Measurements from ENCODE around the gene DND1. TPM values are rescaled to one million over a fixed set of nuclear protein-coding genes. Genes with fewer than 3 reads are reported as not detected.
"Not testable (repeated sequence)": the region's sequence is repeated elsewhere in the genome, so short reads cannot be mapped to it uniquely, and the experiment has no call there.

Gene DND1
- polyA plus RNA-seq, 10 donors, result 0.16 to 0.92 (median 0.24) TPM; not detected in 7

DNA sequence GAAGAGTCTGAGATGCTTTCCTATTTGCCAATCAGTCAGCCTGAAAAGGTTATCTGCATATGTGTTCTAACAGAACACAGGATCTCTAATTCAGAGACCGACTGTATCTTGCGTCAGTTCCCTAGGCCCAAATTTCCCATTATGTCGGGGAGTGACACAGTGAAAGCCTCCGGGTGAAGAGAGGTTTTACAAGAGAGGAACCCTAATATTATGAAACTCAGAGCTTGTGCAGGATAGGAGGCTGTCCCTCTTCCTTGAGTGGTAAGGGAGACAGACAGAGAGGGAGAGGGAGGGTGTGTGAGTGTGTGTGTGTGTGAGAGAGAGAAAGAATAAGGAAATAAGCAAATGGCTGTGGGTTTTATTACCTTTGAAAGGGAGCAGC lies 42.3 kb downstream of the DND1 start:
- no peak for DNase-seq

DNA sequence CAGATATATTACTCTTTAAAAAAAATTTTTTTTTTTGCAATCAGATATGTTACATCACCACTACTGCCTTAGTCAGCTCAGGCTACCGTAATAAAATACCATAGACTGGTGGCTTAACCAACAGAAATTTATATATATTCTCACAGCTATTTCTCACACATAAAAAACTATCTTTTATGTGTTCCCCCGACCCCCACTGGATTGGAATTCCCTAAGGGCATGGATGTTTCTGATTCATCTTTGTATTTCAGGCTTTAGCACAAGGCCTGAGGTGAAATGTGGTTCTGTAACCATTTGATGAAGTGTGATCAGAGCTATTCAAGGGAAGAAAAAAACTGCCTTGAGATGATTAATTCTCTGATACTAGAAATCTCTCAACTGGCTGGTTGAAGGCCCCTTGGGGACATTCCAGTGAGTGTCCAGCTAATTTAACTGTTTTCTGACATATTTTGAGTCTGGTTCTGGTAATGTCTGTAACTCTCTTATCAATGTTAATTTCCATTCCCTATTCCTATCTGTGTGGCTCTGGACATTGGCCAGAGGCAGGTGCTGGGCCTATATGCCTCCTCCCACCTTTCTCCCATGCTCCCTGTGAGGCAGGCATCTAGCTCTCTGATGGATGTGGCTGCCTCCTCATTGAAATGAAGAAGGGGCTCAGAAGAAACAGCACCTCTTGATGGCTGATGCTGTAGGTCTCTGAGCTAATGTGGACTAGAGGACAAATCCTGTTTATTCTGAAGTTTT lies 42.9 kb downstream of the DND1 start:
- no peak for DNase-seq

DNA sequence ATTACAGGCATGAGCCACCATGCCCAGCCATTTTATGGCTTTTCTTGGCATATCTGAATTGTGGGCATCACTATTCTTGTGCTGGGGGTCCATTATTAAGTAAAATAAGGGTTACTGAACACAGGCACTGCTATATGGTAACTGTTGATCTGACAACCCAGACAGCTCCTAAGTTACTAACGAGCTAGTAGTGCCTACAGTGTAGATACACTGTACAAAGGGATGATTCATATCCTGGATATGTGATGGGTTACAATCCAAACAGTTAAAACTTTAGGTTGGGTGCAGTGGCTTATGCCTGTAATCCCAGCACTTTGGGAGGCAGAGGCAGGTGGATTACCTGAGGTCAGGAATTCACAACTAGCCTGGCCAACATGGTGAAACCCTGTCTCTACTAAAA lies 44.7 kb downstream of the DND1 start:
- no peak for DNase-seq

DNA sequence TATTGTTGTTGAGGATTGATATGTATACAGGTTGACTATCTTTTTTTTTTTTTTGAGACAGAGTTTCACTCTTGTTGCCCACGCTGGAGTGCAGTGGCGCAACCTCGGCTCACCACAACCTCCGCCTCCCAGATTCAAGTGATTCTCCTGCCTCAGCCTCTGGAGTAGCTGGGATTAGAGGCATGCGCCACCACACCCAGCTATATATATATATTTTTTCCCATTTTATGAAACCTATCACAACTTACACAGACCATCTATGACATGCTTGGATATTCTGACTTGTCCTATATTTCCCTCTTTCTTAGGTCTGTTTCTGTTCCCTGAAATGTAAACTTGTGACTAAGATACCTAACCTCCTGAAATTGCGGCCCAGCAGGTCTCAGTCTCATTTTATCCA lies 45.4 kb downstream of the DND1 start:
- DNase-seq, result no peak

DNA sequence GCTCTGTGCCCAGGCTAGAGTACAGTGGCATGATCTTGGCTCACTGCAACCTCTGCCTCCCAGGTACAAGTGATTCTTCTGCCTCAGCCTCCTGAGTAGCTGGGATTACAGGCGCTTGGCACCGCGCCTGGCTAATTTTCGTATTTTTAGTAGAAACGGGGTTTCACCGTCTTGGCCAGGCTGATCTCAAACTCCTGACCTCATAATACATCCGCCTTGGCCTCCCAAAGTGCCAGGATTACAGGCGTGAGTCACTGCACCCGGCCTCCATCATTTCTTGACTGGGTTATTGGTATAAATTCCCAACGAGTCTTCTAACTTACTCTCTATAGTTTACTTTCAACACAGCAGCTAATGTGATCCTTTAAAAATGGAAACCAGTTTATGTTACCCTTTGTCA lies 48.5 kb downstream of the DND1 start:
- DNase-seq, result not testable (repeated sequence)

DNA sequence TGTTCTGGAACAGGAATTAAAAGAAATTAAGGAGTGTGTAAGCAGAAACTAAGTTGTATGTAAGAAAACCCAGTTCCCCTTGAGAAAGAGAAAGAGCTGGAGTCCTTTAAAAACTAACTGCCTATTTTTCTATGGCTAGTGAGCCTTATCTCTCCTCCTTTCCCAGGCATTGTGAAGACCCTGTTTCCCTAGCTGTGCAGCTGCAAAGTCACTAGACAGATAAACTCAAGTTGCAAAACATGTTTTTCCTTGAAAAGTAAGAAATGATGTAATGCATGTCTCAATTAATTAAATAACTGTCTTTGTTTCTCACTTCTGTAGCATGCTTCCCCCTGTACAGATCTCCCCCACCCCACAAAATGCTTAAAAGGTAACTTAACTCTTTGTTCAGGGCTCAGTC lies 50.3 kb downstream of the DND1 start:
- not testable (repeated sequence) for DNase-seq

DNA sequence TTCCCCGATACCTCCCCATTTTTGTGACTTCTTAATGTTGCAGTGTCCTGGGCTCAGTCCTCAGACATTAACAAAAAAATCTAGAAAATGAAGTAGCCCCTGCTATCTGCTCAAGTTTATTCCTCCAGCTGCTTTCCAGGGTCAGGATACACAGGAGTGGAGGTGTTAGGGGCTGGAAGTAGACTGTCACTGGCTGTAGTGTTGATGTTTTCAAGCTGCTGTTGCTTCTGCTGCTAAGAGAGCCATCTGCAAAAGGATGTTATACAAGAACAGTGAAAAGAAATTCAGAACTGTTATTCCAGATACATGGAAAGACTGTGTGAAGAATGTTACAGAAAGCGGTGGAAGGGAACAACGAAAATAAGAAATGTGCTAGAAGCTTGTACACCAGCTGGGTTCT lies 51.1 kb downstream of the DND1 start:
- no peak for DNase-seq

Other genes starting within 250 kb of the DND1 start
- gene EIF4EBP3, start 125.9 kb downstream of the DND1 start, polyA plus RNA-seq (ENCODE audit: insufficient read length in 10 of 10), result 10 to 100 TPM in 2 of 10 donors, 1 to 10 TPM in 8; 6.2 to 13.0 (median 8.0) TPM
- 10 to 100 TPM; 18.0 to 27.5 (median 21.6) TPM for gene SRA1, start 116.1 kb downstream of the DND1 start, polyA plus RNA-seq (ENCODE audit: insufficient read length in 10 of 10)
- gene APBB3, start 109.0 kb downstream of the DND1 start, polyA plus RNA-seq (ENCODE audit: insufficient read length in 10 of 10), result 10 to 100 TPM; 14.4 to 43.7 (median 20.7) TPM
- 10 to 100 TPM; 52.1 to 67.8 (median 54.6) TPM for gene SLC35A4, start 108.7 kb downstream of the DND1 start, polyA plus RNA-seq (ENCODE audit: insufficient read length in 10 of 10)
- gene CD14, start 40.4 kb downstream of the DND1 start, polyA plus RNA-seq (ENCODE audit: insufficient read length in 10 of 10), result 10 to 100 TPM; 15.2 to 38.2 (median 24.1) TPM
- 10 to 100 TPM in 2 of 10 donors, 1 to 10 TPM in 8; 5.2 to 12.4 (median 8.1) TPM for gene TMCO6, start 34.1 kb downstream of the DND1 start, polyA plus RNA-seq (ENCODE audit: insufficient read length in 10 of 10)
- 10 to 100 TPM; 41.3 to 75.2 (median 56.1) TPM for gene NDUFA2, start 25.9 kb downstream of the DND1 start, polyA plus RNA-seq (ENCODE audit: insufficient read length in 10 of 10)
- 100 to 1,000 TPM in 2 of 10 donors, 10 to 100 TPM in 8; 81.5 to 114 (median 94.1) TPM for gene IK, start 25.7 kb downstream of the DND1 start, polyA plus RNA-seq (ENCODE audit: insufficient read length in 10 of 10)
- gene WDR55, start 8.7 kb downstream of the DND1 start, polyA plus RNA-seq (ENCODE audit: insufficient read length in 10 of 10), result 10 to 100 TPM; 10.9 to 16.2 (median 12.8) TPM
- gene HARS1, start 17.8 kb upstream of the DND1 start, polyA plus RNA-seq (ENCODE audit: insufficient read length in 10 of 10), result 10 to 100 TPM; 42.2 to 53.9 (median 48.9) TPM
- gene HARS2, start 17.9 kb upstream of the DND1 start, polyA plus RNA-seq (ENCODE audit: insufficient read length in 10 of 10), result 10 to 100 TPM; 20.5 to 35.9 (median 25.3) TPM
- 10 to 100 TPM; 72.9 to 93.3 (median 78.7) TPM for gene ZMAT2, start 26.9 kb upstream of the DND1 start, polyA plus RNA-seq (ENCODE audit: insufficient read length in 10 of 10)
- under 1 TPM in 4 of 10 donors, not detected in 6; 0.05 to 0.11 (median 0.06) TPM for gene PCDHA1, start 112.6 kb upstream of the DND1 start, polyA plus RNA-seq (ENCODE audit: insufficient read length in 10 of 10)
- under 1 TPM in 8 of 10 donors, not detected in 2; 0.04 to 0.22 (median 0.10) TPM for gene PCDHA2, start 121.3 kb upstream of the DND1 start, polyA plus RNA-seq (ENCODE audit: insufficient read length in 10 of 10)
- under 1 TPM; 0.06 to 0.31 (median 0.23) TPM for gene PCDHA3, start 127.5 kb upstream of the DND1 start, polyA plus RNA-seq (ENCODE audit: insufficient read length in 10 of 10)
- gene PCDHA4, start 133.5 kb upstream of the DND1 start, polyA plus RNA-seq (ENCODE audit: insufficient read length in 10 of 10), result under 1 TPM; 0.04 to 0.39 (median 0.18) TPM
- under 1 TPM in 2 of 10 donors, not detected in 8; 0.04 to 0.07 TPM for gene PCDHA5, start 148.0 kb upstream of the DND1 start, polyA plus RNA-seq (ENCODE audit: insufficient read length in 10 of 10)
- under 1 TPM in 9 of 10 donors, not detected in 1; 0.08 to 0.20 (median 0.16) TPM for gene PCDHA6, start 154.4 kb upstream of the DND1 start, polyA plus RNA-seq (ENCODE audit: insufficient read length in 10 of 10)
- under 1 TPM; 0.05 to 0.35 (median 0.13) TPM for gene PCDHA7, start 160.7 kb upstream of the DND1 start, polyA plus RNA-seq (ENCODE audit: insufficient read length in 10 of 10)
- under 1 TPM in 6 of 10 donors, not detected in 4; 0.07 to 0.11 (median 0.09) TPM for gene PCDHA8, start 167.6 kb upstream of the DND1 start, polyA plus RNA-seq (ENCODE audit: insufficient read length in 10 of 10)
- under 1 TPM in 5 of 10 donors, not detected in 5; 0.04 to 0.07 (median 0.06) TPM for gene PCDHA9, start 174.8 kb upstream of the DND1 start, polyA plus RNA-seq (ENCODE audit: insufficient read length in 10 of 10)
- gene PCDHA10, start 182.3 kb upstream of the DND1 start, polyA plus RNA-seq (ENCODE audit: insufficient read length in 10 of 10), result under 1 TPM; 0.07 to 0.29 (median 0.17) TPM
- gene PCDHA11, start 195.4 kb upstream of the DND1 start, polyA plus RNA-seq (ENCODE audit: insufficient read length in 10 of 10), result under 1 TPM in 7 of 10 donors, not detected in 3; 0.03 to 0.61 (median 0.05) TPM
- gene PCDHA12, start 201.7 kb upstream of the DND1 start, polyA plus RNA-seq (ENCODE audit: insufficient read length in 10 of 10), result under 1 TPM in 6 of 10 donors, not detected in 4; 0.04 to 0.16 (median 0.07) TPM
- under 1 TPM in 5 of 10 donors, not detected in 5; 0.04 to 0.22 (median 0.12) TPM for gene PCDHA13, start 208.5 kb upstream of the DND1 start, polyA plus RNA-seq (ENCODE audit: insufficient read length in 10 of 10)